Gastrocnemius medialis (tissue), 4 donors: Measurements from ENCODE around the gene UBR2. TPM values are rescaled to one million over a fixed set of nuclear protein-coding genes. Genes with fewer than 3 reads are reported as not detected.
"Not testable (repeated sequence)": the region's sequence is repeated elsewhere in the genome, so short reads cannot be mapped to it uniquely, and the experiment has no call there.

Experiments used
- ATAC-seq, 2 donors: fragments of 150-250 bp; one replicate each; pipeline ENCODE4 v1.9.1; 2016
- DNase-seq, 2 donors: peaks; one replicate each; pipeline ENCODE4 v3.0.0-alpha.2; 2019
- H3K27ac ChIP-seq, 4 donors: fragments of 200-600 bp; sonication (generic); 1 replicate in 1 of 4; 2 replicates in 3 of 4; pipeline ENCODE4 v1.5.1; 2016 to 2018; ENCODE audit warnings: mild to moderate bottlenecking in 2 of 4, moderate library complexity in 1 of 4
- H3K27me3 ChIP-seq, 3 donors: fragments of 200-600 bp; sonication (generic) in 2 of 3; 1 replicate in 1 of 3; 2 replicates in 2 of 3; pipeline versions ENCODE4 v1.5.1 to v1.6.0; 2016 to 2019; ENCODE audit warnings: mild to moderate bottlenecking in 1 of 3, moderate library complexity in 1 of 3
- H3K36me3 ChIP-seq, 2 donors: fragments of 200-600 bp; sonication (generic) in 1 of 2; one replicate each; pipeline ENCODE4 v1.5.1; 2017 to 2018
- H3K4me1 ChIP-seq, 2 donors: fragments of 200-600 bp; sonication (generic) in 1 of 2; one replicate each; pipeline ENCODE4 v1.5.1; 2016 to 2017; ENCODE audit warnings: mild to moderate bottlenecking in 2 of 2
- H3K4me3 ChIP-seq, 4 donors: fragments of 200-600 bp; sonication (generic) in 3 of 4; 1 replicate in 1 of 4; 2 replicates in 3 of 4; pipeline ENCODE4 v1.5.1; 2016 to 2019; ENCODE audit warnings: mild to moderate bottlenecking in 2 of 4
- H3K9me3 ChIP-seq, 3 donors: fragments of 200-600 bp; sonication (generic) in 2 of 3; 1 replicate in 1 of 3; 2 replicates in 2 of 3; pipeline ENCODE4 v1.5.1; 2016 to 2019
- POLR2A ChIP-seq, 2 donors: fragments of 450-650 bp; IDR thresholded peaks; one replicate each; pipeline ENCODE4 v1.6.1; 2017; ENCODE audit warnings: antibody characterized with exemption in 2 of 2, mild to moderate bottlenecking in 2 of 2, moderate library complexity in 2 of 2
- in situ Hi-C, 4 donors: fragments of 200-750 bp; cut with MboI; loops; one replicate each; pipeline versions ENCODE4 v1.15.0 to v1.8.0; 2017; ENCODE audit warnings: low sequenced_read_pairs in 4 of 4
- intact Hi-C: fragments of 100-400 bp; cut with DNase I; formaldehyde crosslinking; loops from one replicate; pipeline ENCODE4 v1.15.1; 2023; ENCODE audit warnings: low total_unique reads
- total RNA-seq, 4 donors: library from RNA; depleted of rRNA; stranded (reverse); fragments of >200 nt; gene quantifications; one replicate each; pipeline versions ENCODE4 v1.1.0 to v1.2.3, GENCODE V29; 2016
- TF ChIP-seq, protein P1 (sequence below), 5 experiments: fragments of 450-650 bp in 3 of 5; fragments of 200-600 bp in 2 of 5; sonication (generic) in 2 of 5; IDR thresholded peaks in 4 of 5; conservative IDR thresholded peaks in 1 of 5; 1 replicate in 4 of 5; 2 replicates in 1 of 5; pipeline ENCODE4 v1.5.1; 2016 to 2019; ENCODE audit warnings: antibody characterized with exemption in 5 of 5, mild to moderate bottlenecking in 3 of 5, moderate library complexity in 3 of 5

Gene UBR2
- total RNA-seq, 4 donors from 2014 or later: 40.8 to 46.2 (median 44.7) TPM

DNA sequence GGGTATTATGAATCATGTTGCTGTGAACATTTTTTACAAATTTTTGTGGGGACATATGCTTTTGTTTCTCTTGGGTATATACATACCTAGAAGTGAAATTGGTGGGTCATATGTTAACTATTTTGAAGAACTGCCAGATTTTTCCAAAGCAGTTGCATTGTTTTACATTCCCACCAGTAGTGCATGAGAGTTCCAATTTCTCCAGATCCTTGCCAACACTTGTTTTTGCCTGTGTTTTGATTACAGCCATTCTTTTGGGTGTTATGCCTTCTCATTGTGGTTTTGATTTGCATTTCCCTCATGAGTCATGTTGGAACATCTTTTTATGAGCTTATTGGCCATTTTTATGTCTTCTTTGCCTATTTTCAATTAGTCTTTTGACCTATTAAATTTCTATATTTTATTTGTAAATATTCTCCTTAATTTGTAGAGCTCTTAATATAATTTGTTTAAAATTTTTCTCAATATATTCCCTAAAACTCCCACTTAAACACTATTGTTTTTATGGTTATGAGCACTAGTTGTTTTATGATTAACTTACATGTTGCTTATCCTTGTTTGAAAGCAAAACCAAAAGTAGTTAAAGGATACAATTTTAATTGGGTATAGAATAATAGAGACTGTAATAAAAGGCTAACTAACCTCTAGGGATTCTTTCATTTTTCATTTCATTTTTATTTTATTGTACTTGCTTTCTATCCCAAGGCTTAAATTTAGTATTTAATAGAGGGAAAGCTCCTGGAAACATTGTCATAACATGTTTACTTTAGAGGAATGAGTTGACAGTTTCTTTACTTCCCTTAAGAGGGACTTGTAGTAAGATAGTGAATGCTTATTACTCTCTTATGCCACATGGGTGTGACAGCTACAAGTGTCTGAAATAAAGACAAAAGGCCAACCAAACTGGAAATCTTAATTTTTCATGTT, 5.5 kb downstream of the UBR2 start:
- Histone ChIP-seq H3K9me3 (no peaks in the 10 kb centered on the region), H3K4me3 (peak overlapping the region in 1 of 4 donors; percentile 10), H3K27ac (peak overlapping the region; percentile 19 to 74 (median 66)), H3K36me3 (peaks cover 0 to 8% of the 10 kb centered on the region in 2 donors), H3K27me3 (no peaks in the 10 kb centered on the region), H3K4me1 (peaks cover 53 to 66% of the 10 kb centered on the region in 2 donors)
- DNase-seq: no peak
- ATAC-seq: peak in 1 of 2 donors; percentile 16
- in situ Hi-C loops (loop anchor here in 2 of 4 donors (10.0 to 25.0 kb wide), 2 partner anchors 445 to 632 kb away; partner anchors contain the start of genes CCND3 (in 1 of the 2), KLHDC3 (in 1 of the 2) and MEA1 (in 1 of the 2)), intact Hi-C loops (loop anchor here (10.0 kb wide), 1 partner anchor 645 kb away; the partner anchor contains the start of genes BYSL and MED20)
- TF ChIP-seq, protein P1, sequence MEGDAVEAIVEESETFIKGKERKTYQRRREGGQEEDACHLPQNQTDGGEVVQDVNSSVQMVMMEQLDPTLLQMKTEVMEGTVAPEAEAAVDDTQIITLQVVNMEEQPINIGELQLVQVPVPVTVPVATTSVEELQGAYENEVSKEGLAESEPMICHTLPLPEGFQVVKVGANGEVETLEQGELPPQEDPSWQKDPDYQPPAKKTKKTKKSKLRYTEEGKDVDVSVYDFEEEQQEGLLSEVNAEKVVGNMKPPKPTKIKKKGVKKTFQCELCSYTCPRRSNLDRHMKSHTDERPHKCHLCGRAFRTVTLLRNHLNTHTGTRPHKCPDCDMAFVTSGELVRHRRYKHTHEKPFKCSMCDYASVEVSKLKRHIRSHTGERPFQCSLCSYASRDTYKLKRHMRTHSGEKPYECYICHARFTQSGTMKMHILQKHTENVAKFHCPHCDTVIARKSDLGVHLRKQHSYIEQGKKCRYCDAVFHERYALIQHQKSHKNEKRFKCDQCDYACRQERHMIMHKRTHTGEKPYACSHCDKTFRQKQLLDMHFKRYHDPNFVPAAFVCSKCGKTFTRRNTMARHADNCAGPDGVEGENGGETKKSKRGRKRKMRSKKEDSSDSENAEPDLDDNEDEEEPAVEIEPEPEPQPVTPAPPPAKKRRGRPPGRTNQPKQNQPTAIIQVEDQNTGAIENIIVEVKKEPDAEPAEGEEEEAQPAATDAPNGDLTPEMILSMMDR (IDR thresholded peaks at IDR 0.05 in 4 of 5, conservative IDR thresholded peaks at IDR 0.05 in 1 of 5): no peak
- TF ChIP-seq POLR2A (IDR thresholded peaks at IDR 0.05): no peak

DNA sequence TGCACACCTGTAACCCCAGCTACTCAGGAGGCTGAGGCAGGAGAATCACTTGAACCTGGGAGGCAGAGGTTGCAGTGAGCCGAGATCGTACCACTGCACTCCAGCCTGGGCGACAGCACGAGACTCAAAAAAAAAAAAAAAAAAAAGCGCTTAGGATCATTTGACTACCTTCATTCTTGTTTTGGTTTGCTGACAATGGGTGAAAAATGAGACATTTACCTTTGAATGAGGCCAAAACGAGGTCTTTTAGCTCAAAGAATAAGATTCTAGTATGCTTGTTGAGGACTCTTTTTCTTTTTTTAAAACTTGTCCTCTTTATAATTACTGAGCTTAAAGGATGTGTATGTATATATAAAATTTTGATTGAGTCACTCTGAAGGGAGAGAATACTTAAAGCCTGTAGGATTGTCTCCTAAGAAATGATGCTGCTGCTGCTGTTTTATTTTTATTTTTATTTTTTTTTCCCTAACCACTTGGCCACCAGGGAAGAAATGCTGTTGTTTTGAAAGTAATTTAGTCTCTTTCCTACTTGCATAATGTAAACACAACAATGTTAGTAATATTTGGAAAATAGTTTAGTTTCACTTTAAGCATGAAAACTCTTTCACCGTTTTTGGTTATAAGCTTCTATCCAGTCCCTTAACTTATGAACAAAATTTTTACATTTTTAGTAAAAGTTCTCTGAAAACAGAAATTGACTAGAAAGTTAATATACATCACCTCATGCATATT, 7.9 kb downstream of the UBR2 start:
- in situ Hi-C loops: loop anchor here in 1 of 4 donors (25.0 kb wide), 1 partner anchor 634 kb away; the partner anchor contains the start of gene CCND3
- peaks cover 60 to 63% of the 10 kb centered on the region in 2 donors for H3K4me1 ChIP-seq

DNA sequence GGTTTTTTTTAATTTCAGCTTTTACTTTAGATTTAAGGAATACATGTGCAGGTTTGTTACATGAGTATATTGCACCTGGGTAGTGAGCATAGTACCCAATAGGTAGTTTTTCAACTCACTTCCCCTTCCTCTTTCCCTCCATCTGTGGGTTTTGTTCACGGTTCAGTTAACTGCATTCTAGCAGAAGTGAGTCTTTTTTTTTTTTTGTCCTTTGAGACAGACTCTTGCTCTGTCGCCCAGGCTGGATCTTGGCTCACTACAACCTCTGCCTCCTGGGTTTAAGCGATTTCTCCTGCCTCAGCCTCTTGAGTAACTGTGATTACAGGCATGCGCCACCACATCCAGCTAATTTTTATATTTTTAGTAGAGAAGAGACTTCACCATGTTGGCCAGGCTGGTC, 8.7 kb downstream of the UBR2 start:
- ATAC-seq (no peak), DNase-seq (no peak)
- H3K9me3 ChIP-seq: no peaks in the 10 kb centered on the region
- H3K4me1 ChIP-seq: peaks cover 62 to 67% of the 10 kb centered on the region in 2 donors
- peaks cover 0 to 9% of the 10 kb centered on the region in 2 donors for H3K36me3 ChIP-seq
- no peaks in the 10 kb centered on the region for H3K27me3 ChIP-seq
- in situ Hi-C loops (loop anchor here in 1 of 4 donors (25.0 kb wide), 1 partner anchor 635 kb away; the partner anchor contains the start of gene CCND3), intact Hi-C loops (no loop called here)
- H3K4me3 ChIP-seq: no peak overlapping the region
- TF ChIP-seq, protein P1 (IDR thresholded peaks at IDR 0.05 in 4 of 5, conservative IDR thresholded peaks at IDR 0.05 in 1 of 5): no peak
- TF ChIP-seq POLR2A (IDR thresholded peaks at IDR 0.05): no peak
- peak overlapping the region in 2 of 4 donors; percentile 50 to 52 for H3K27ac ChIP-seq

More for the DNA sequence above, 7.9 kb downstream of the UBR2 start:
- no peak for DNase-seq
- Histone ChIP-seq H3K9me3 (no peaks in the 10 kb centered on the region), H3K27me3 (no peaks in the 10 kb centered on the region), H3K36me3 (peaks cover 0 to 9% of the 10 kb centered on the region in 2 donors), H3K4me3 (no peak overlapping the region), H3K27ac (peak overlapping the region in 2 of 4 donors; percentile 50 to 52)
- ATAC-seq: no peak
- TF ChIP-seq, protein P1 (IDR thresholded peaks at IDR 0.05 in 4 of 5, conservative IDR thresholded peaks at IDR 0.05 in 1 of 5): no peak
- TF ChIP-seq POLR2A (IDR thresholded peaks at IDR 0.05): no peak
- intact Hi-C loops: no loop called here

DNA sequence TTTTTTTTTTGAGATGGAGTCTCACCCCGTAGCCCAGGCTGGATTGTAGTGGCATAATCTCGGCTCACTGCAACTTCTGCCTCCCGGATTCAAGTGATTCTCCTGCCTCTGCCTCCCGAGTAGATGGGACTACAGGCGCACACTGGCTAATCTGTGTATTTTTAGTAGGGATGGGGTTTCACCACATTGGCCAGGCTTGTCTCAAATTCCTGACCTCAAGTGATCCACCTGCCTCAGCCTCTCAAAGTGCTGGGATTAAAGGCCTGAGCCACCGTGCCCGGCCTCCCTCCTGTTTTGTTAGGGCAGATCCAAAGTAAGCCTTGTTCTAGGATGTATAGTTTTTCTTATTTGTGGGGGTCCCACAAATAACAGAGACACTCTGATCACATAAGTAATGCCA, 12.7 kb downstream of the UBR2 start:
- peak; percentile 78 to 84 for ATAC-seq
- H3K4me3 ChIP-seq, H3K27me3 ChIP-seq, H3K9me3 ChIP-seq, in situ Hi-C loops, H3K36me3 ChIP-seq: not testable (repeated sequence)
- Histone ChIP-seq H3K27ac (peak overlapping the region; percentile 39 to 77 (median 65)), H3K4me1 (peaks cover 61 to 67% of the 10 kb centered on the region in 2 donors)
- intact Hi-C loops: loop anchor here (5.0 kb wide), 1 partner anchor 41 kb away; no protein-coding TSS in a partner anchor
- DNase-seq: peak; percentile 28 to 69
